OCI-LY3 (cell line): ENCODE data around the gene NRG4.

Source experiments
- H2AFZ ChIP-seq: fragments of 200-600, 300-600 bp; shearing (Covaris generic); 2 replicates; pipeline ENCODE4 v1.6.0; 2014; ENCODE audit warnings: antibody characterized with exemption, low read depth, low read length
- H3K27ac ChIP-seq: fragments of 200-600, 300-600 bp; sonication (generic); 2 replicates; pipeline ENCODE4 v1.5.1; 2014; ENCODE audit warnings: mild to moderate bottlenecking, low read length, moderate library complexity, mixed read lengths
- H3K27me3 ChIP-seq: fragments of 200-600, 300-600 bp; sonication (generic); 2 replicates; pipeline ENCODE4 v1.6.1; 2014; ENCODE audit warnings: low read depth, low read length, mixed read lengths
- H3K36me3 ChIP-seq: fragments of 200-600, 300-600 bp; sonication (generic); replicated peaks from 2 replicates; pipeline ENCODE3; 2014; ENCODE audit warnings: low read depth, low read length, mixed read lengths
- H3K4me1 ChIP-seq: fragments of 300-600, 200-600 bp; sonication (generic); 2 replicates; pipeline ENCODE4 v1.6.1; 2014; ENCODE audit warnings: low read length, mixed read lengths
- H3K4me2 ChIP-seq: fragments of 200-600, 300-600 bp; sonication (generic); 2 replicates; pipeline ENCODE4 v1.6.1; 2014; ENCODE audit warnings: low read length, mixed read lengths
- H3K4me3 ChIP-seq: fragments of 300-600, 200-600 bp; sonication (generic); 2 replicates; pipeline ENCODE4 v1.5.1; 2014; ENCODE audit warnings: antibody characterized with exemption, mild to moderate bottlenecking, low read length, moderate library complexity
- H3K79me2 ChIP-seq: fragments of 300-600, 200-600 bp; shearing (Covaris generic); 2 replicates; pipeline ENCODE4 v1.6.1; 2014; ENCODE audit warnings: mild to moderate bottlenecking, low read length, mixed read lengths
- H3K9ac ChIP-seq: fragments of 300-600, 200-600 bp; shearing (Covaris generic); 2 replicates; pipeline ENCODE4 v1.6.0; 2014; ENCODE audit warnings: mild to moderate bottlenecking, low read length, moderate library complexity
- H3K9me3 ChIP-seq: fragments of 200-600, 300-600 bp; shearing (Covaris generic); 2 replicates; pipeline ENCODE4 v1.6.1; 2014; ENCODE audit warnings: low read length, mixed read lengths; ENCODE audit not compliant: insufficient read depth
- H4K20me1 ChIP-seq: fragments of 200-600, 300-600 bp; sonication (generic); 2 replicates; pipeline ENCODE4 v1.6.1; 2016; ENCODE audit warnings: low read length, mixed read lengths; ENCODE audit not compliant: insufficient read depth
- EZH2phosphoT487 ChIP-seq: fragments of 200-600 bp; shearing (Covaris generic); IDR thresholded peaks from 2 replicates; pipeline ENCODE4 v1.6.1; 2018; ENCODE audit warnings: antibody characterized with exemption, mixed run types, low read depth
- TF ChIP-seq, protein P1 (sequence below): fragments of 200-600, 300-600 bp; sonication (generic); IDR thresholded peaks from 2 replicates; pipeline ENCODE4 v1.5.1; 2014; ENCODE audit warnings: antibody characterized with exemption, low read length, low read depth

NRG4 gene

DNA sequence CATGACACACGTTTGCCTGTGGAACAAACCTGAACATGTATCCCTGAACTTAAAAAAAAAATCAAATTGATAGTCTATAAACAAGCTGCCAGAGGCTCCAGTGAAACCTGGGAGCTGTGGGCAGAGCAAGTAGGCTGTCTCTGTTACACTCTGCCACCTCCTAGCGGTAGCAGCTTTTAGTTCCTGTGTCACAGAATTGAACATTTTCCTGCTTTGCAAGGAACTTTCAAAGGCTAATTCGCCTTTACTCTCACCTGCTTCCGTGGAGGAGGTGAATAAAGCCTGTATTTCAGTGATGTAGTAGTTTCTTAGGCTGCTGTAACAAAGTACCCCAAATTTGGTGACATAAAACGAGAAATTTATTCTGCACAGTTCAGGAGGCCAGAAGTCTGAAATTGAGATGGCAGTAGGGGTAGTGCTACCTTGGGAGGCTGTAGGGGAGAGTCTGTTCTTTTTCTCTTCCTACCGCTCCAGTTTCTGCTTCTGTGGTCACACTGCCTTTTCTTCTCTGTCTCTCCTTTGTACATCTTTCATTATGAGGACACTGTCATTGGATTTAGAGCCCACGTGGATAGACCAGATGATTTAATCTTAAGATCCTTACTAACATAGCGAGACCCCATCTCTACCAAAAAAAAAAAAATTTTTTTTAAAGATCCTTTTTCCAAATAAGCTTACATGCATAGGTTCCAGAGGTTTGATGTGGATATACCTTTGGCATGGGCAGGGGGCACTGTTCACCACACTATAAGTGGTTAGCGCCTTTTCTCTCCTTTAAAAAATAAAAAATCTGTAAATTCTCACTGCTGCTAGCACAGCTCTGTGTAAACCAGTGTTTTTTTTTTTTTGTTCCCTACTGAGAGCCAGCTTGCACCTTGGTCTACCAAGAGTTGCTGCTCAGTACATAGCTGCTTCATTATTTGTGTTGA is 83.3 kb downstream of the NRG4 start:
- Histone ChIP-seq H3K4me3 (no peak overlapping the region), H3K27ac (no peak overlapping the region), H3K79me2 (0 out of 2 replicates have a peak, but pooled peaks cover 6% of the 10 kb centered on the region), H4K20me1 (peaks cover 40% of the 10 kb centered on the region), H3K4me2 (0 out of 2 replicates have a peak overlapping the region, but pooled peaks have one; percentile 23), H3K9ac (no peak overlapping the region), H2AFZ (no peak overlapping the region), H3K36me3 (peaks cover 35% of the 10 kb centered on the region), H3K4me1 (peaks cover 20% of the 10 kb centered on the region), H3K27me3 (no peaks in the 10 kb centered on the region), H3K9me3 (no peaks in the 10 kb centered on the region)
- no peak for TF ChIP-seq EZH2phosphoT487
- TF ChIP-seq, protein P1, sequence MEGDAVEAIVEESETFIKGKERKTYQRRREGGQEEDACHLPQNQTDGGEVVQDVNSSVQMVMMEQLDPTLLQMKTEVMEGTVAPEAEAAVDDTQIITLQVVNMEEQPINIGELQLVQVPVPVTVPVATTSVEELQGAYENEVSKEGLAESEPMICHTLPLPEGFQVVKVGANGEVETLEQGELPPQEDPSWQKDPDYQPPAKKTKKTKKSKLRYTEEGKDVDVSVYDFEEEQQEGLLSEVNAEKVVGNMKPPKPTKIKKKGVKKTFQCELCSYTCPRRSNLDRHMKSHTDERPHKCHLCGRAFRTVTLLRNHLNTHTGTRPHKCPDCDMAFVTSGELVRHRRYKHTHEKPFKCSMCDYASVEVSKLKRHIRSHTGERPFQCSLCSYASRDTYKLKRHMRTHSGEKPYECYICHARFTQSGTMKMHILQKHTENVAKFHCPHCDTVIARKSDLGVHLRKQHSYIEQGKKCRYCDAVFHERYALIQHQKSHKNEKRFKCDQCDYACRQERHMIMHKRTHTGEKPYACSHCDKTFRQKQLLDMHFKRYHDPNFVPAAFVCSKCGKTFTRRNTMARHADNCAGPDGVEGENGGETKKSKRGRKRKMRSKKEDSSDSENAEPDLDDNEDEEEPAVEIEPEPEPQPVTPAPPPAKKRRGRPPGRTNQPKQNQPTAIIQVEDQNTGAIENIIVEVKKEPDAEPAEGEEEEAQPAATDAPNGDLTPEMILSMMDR = peak; percentile 83

DNA sequence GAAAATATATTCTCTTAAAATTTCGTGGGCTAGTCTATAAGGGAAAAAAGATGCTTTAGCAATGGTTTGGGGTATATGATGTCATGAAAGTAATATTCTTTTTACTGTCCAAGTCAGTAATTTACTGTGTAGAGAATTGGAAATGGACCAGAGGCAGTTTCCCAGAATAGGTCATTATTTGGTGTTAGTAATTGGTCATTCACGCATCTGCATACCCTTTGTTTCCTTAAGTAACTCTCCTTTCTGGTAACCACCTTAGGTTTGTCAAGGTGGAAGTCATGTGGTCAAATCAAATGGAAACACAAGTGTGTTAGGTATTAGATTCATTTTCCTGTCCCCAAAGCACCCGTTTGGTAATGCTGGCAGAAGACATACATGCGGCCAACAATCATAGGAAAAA is 84.6 kb downstream of the NRG4 start:
- peaks cover 20% of the 10 kb centered on the region for H3K4me1 ChIP-seq
- 0 out of 2 replicates have a peak, but pooled peaks cover 6% of the 10 kb centered on the region for H3K79me2 ChIP-seq
- TF ChIP-seq EZH2phosphoT487 = no peak
- TF ChIP-seq, protein P1 = no peak
- peak overlapping the region; percentile 5; the same call in 1 of the 2 replicates for H3K4me2 ChIP-seq
- H3K27ac ChIP-seq = no peak overlapping the region
- H3K27me3 ChIP-seq = no peaks in the 10 kb centered on the region
- no peak overlapping the region for H3K4me3 ChIP-seq
- H3K9ac ChIP-seq = no peak overlapping the region
- no peaks in the 10 kb centered on the region for H3K9me3 ChIP-seq
- H3K36me3 ChIP-seq = peaks cover 26% of the 10 kb centered on the region
- H4K20me1 ChIP-seq = peaks cover 45% of the 10 kb centered on the region
- no peak overlapping the region for H2AFZ ChIP-seq

DNA sequence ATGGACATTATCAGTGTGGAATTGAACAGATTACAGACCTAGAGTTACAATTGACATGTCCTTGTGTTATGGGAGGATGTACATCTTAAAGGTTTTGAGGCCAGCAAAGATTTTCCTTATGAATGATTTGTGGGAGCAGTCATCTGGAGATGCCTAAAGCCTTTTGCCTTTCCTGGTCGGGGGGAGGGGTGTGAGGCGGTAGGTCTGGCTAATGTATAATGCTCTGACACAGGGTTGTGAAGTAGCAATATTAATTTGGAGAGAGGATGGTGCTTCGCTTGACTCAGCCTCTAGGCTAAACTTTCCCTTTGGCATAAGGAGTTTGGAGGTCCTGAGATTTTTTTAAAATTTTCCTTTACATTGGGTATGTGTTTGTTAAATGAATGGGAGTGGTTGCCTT is 85.3 kb downstream of the NRG4 start:
- H4K20me1 ChIP-seq = peaks cover 50% of the 10 kb centered on the region
- H3K79me2 ChIP-seq = peaks cover 6% of the 10 kb centered on the region; the same call in 1 of the 2 replicates
- H3K9ac ChIP-seq = no peak overlapping the region
- H3K4me2 ChIP-seq = no peak overlapping the region
- no peak overlapping the region for H3K4me3 ChIP-seq
- no peaks in the 10 kb centered on the region for H3K9me3 ChIP-seq
- no peak overlapping the region for H2AFZ ChIP-seq
- H3K27me3 ChIP-seq = no peaks in the 10 kb centered on the region
- H3K27ac ChIP-seq = no peak overlapping the region
- TF ChIP-seq EZH2phosphoT487 = no peak
- TF ChIP-seq, protein P1 = no peak
- peaks cover 29% of the 10 kb centered on the region for H3K36me3 ChIP-seq
- H3K4me1 ChIP-seq = peaks cover 20% of the 10 kb centered on the region

DNA sequence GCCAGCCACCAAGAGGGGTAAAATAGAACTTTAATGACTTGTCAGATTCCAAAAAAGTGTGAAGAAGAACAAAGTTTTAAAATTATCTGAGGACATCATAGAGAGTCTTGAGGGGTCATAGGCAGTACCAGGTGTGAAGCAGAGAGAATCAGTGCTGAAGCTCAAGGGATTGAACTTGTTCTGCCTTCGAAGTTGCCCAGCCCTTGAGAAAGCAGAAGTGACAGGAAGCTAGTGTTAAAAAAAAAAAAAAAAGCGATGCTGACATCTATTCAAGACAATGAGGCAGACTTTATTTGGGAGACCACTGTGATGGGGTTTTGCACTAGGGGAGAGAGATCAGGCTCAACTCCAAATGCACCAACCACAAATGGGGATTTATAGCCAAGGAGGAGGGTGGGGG is 86.8 kb downstream of the NRG4 start:
- Histone ChIP-seq H3K27me3 (no peaks in the 10 kb centered on the region), H3K4me3 (no peak overlapping the region), H2AFZ (no peak overlapping the region), H3K9ac (no peak overlapping the region), H3K9me3 (no peaks in the 10 kb centered on the region), H4K20me1 (peaks cover 49% of the 10 kb centered on the region), H3K27ac (no peak overlapping the region), H3K36me3 (peaks cover 21% of the 10 kb centered on the region), H3K79me2 (peaks cover 6% of the 10 kb centered on the region; the same call in 1 of the 2 replicates), H3K4me1 (peaks cover 20% of the 10 kb centered on the region), H3K4me2 (no peak overlapping the region)
- no peak for TF ChIP-seq EZH2phosphoT487
- TF ChIP-seq, protein P1 = no peak
